ENCODE data around the gene CTBS. TPM values are rescaled to one million over a fixed set of nuclear protein-coding genes. Genes with fewer than 3 reads are reported as not detected.

The CTBS gene
- total and polyA plus RNA-seq, 2 of the 4 experiments (the other 2 are of a cell fraction): 5.9 to 12.4 TPM

DNA sequence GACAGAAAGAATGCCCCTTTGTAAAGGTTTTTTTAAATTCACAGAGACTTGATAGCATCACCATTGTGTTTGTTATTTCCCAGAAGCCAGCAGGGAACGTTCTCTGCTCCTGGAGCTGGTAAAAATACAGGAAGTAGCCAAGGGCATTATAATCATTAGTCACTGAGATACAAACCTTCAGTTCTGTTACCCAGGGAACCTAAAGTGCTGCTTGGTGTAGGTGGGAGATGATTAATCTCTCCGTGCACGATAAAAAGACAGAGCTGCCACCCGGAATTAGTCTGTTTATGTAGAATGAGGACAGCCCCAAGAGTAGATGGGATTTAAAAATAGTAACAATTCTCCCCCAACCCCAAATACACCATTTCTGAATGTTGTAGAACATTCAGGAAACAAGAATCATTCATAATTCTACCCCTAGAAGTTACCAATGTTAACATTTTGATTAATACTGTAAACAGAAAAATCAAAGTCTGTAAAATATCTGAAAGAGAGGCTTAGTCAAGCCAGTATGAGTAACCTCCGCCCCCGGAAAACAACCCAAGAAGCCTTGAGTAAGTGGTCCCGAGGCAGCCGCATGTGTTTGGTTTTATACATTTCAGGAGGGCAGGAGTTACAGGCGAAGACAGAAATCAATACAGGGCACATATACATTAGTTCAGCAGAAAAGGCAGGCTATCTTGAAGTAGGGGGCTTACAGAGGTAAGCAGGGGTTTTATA, 45.3 kb upstream of the CTBS start:
- Histone ChIP-seq H3K79me1 (ENCODE audit: low read depth in 1 of 2, low read length in 2 of 2) (no peaks in the 10 kb centered on the region), H3K14ac (replicated peaks; ENCODE audit: low read depth, low read length) (peak overlapping the region; percentile 50; the same call in 1 of the 2 replicates), H3K18ac (ENCODE audit: low read depth, low read length) (no peak overlapping the region), H2BK20ac (ENCODE audit: low read depth, low read length) (peak overlapping the region; percentile 39; the same call in 1 of the 2 replicates), H3K4me2 (ENCODE audit: low read depth, low read length) (peak overlapping the region; percentile 36), H2AK5ac (ENCODE audit: low read depth, low read length) (no peak overlapping the region), H2BK5ac (ENCODE audit: low read depth, low read length, poor library complexity, severe bottlenecking) (peak overlapping the region; percentile 65), H3K4ac (ENCODE audit: low read depth, low read length) (peak overlapping the region; percentile 3; the same call in 1 of the 2 replicates), H3K9me1 (ENCODE audit: insufficient read depth, low read length) (no peaks in the 10 kb centered on the region), H4K5ac (ENCODE audit: low read depth, low read length) (peak overlapping the region; percentile 0; the same call in 1 of the 2 replicates), H2AK9ac (replicated peaks; ENCODE audit: low read depth, low read length, poor library complexity) (no peak overlapping the region), H3K27me3 (ENCODE audit: control insufficient read depth, insufficient read depth, low read length) (no peaks in the 10 kb centered on the region), H3K4me1 (ENCODE audit: control insufficient read depth, insufficient read depth, low read length) (peaks cover 6% of the 10 kb centered on the region), H4K8ac (ENCODE audit: low read depth in 2 of 2, low read length in 2 of 2) (peak overlapping the region; percentile 0 to 76; a peak in 3 of 4 replicates), H3K9ac (ENCODE audit: low read depth, low read length) (no peak overlapping the region), H3K56ac (ENCODE audit: extremely low read depth, insufficient read depth, low read length) (no peak overlapping the region; the same call in 1 of the 2 replicates), H3K9me3 (ENCODE audit: control insufficient read depth, insufficient read depth, low read length) (no peaks in the 10 kb centered on the region), H4K20me1 (ENCODE audit: insufficient read depth, low read length) (no peaks in the 10 kb centered on the region), H3K4me3 (ENCODE audit: insufficient read depth, low read depth, low read length) (no peak overlapping the region), H3K23ac (ENCODE audit: low read depth, low read length) (no peak overlapping the region), H2BK120ac (ENCODE audit: low read depth, low read length) (peak overlapping the region; percentile 46), H2AFZ (replicated peaks; ENCODE audit: low read length, poor library complexity) (peak overlapping the region; percentile 9), H4K91ac (ENCODE audit: insufficient read depth, low read depth, low read length) (peak overlapping the region; percentile 5; the same call in 1 of the 2 replicates), H3K36me3 (ENCODE audit: control insufficient read depth, insufficient read depth, low read length) (no peaks in the 10 kb centered on the region), H2BK15ac (ENCODE audit: low read depth, low read length) (no peak overlapping the region; the same call in 2 of the 3 replicates), H3K27ac (ENCODE audit: insufficient read depth, low read length) (peak overlapping the region; percentile 38; the same call in 1 of the 2 replicates)
- WGBS, 2 experiments (ENCODE audit: extremely low coverage in 2 of 2, insufficient read length in 1 of 2): no CpG with 5 or more reads among the region's 9 CpGs
- dilution Hi-C loops (cut with HindIII; ENCODE audit: low sequenced_read_pairs, unreplicated experiment) (no loop called here), in situ Hi-C loops (cut with MboI; ENCODE audit: low sequenced_read_pairs) (loop anchor here (25.0 kb wide), 2 partner anchors 318 to 482 kb away; partner anchors contain the start of gene PRKACB), intact Hi-C loops (cut with micrococcal nuclease) (loop anchor here (1.0 to 10.0 kb wide), 7 partner anchors 45 to 715 kb away; partner anchors contain the start of gene CTBS)
- ChIA-PET POLR2A (ENCODE audit: unreplicated experiment) (no interaction called here), CTCF (interaction anchor here (0.9 to 1.2 kb wide), 2 partner anchors 20 to 182 kb away, joined by 3 to 5 read pairs; no protein-coding TSS in a partner anchor)
- DNase-seq (peak; percentile 81), ATAC-seq (ENCODE audit: low read depth) (peak; percentile 43)
- BruUV-seq (replicated peaks): no TSS peak
- TF ChIP-seq POLR2A (IDR thresholded peaks at IDR 0.05; ENCODE audit: low read depth, low read length): no peak
- TF ChIP-seq SMC3 (IDR thresholded peaks at IDR 0.05; ENCODE audit: low read depth, low read length): no peak
- TF ChIP-seq CEBPB (IDR thresholded peaks at IDR 0.05; ENCODE audit: low read depth, low read length): peak; percentile 15; the same call in 1 of the 2 replicates
- TF ChIP-seq MAFK (IDR thresholded peaks at IDR 0.05; ENCODE audit: low read depth, low read length): 0 out of 2 replicates have a peak, but pooled peaks have one; percentile 0
- TF ChIP-seq BHLHE40 (IDR thresholded peaks at IDR 0.05; ENCODE audit: low read depth, low read length): peak; percentile 30; the same call in 1 of the 2 replicates
